Right lobe of liver (tissue), 4 donors: ENCODE results near the gene PCDHA11.

Source experiments
- POLR2A ChIP-seq: fragments of 450-650 bp; IDR thresholded peaks from one replicate; pipeline ENCODE4 v1.6.1; 2017; ENCODE audit warnings: antibody characterized with exemption, mild to moderate bottlenecking
- TF ChIP-seq, protein P1 (sequence below), 4 donors: fragments of 200-600 bp in 3 of 4; fragments of 450-650 bp in 1 of 4; IDR thresholded peaks; one replicate each; pipeline versions ENCODE4 v1.5.1 to v1.8.0; 2016 to 2022; ENCODE audit warnings: antibody characterized with exemption in 4 of 4, mild to moderate bottlenecking in 2 of 4
- donor health status: DM: no; HTN: no; CAD: no.
- donor health status: DM: no; HTN: no; CAD: no.
- donor health status: DM: no; HTN: yes; CAD: no.

GRCh38 chr5:140822281-140822629, 46.5 kb upstream of the PCDHA11 start:
- TF ChIP-seq, protein P1, sequence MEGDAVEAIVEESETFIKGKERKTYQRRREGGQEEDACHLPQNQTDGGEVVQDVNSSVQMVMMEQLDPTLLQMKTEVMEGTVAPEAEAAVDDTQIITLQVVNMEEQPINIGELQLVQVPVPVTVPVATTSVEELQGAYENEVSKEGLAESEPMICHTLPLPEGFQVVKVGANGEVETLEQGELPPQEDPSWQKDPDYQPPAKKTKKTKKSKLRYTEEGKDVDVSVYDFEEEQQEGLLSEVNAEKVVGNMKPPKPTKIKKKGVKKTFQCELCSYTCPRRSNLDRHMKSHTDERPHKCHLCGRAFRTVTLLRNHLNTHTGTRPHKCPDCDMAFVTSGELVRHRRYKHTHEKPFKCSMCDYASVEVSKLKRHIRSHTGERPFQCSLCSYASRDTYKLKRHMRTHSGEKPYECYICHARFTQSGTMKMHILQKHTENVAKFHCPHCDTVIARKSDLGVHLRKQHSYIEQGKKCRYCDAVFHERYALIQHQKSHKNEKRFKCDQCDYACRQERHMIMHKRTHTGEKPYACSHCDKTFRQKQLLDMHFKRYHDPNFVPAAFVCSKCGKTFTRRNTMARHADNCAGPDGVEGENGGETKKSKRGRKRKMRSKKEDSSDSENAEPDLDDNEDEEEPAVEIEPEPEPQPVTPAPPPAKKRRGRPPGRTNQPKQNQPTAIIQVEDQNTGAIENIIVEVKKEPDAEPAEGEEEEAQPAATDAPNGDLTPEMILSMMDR (IDR thresholded peaks at IDR 0.05), result peak in 1 of 4 donors; percentile 2
- TF ChIP-seq POLR2A, result no peak
